Endodermal cell (in vitro differentiated cells): ENCODE data around the gene GCLC. TPM values are rescaled to one million over a fixed set of nuclear protein-coding genes. Genes with fewer than 3 reads are reported as not detected.

Experiments
- DNase-seq: peaks from one replicate; pipeline ENCODE4 v3.0.0-alpha.2; 2017
- H3K27ac ChIP-seq: 2 replicates; pipeline ENCODE4 v1.5.1; 2013; ENCODE audit warnings: mild to moderate bottlenecking, low read depth, low read length, moderate library complexity
- H3K27me3 ChIP-seq: 2 replicates; pipeline ENCODE4 v1.6.1; 2013; ENCODE audit warnings: mild to moderate bottlenecking, low read length, moderate library complexity; ENCODE audit not compliant: insufficient read depth, control insufficient read depth, poor library complexity, severe bottlenecking
- H3K36me3 ChIP-seq: 2 replicates; pipeline ENCODE4 v1.7.0; 2013; ENCODE audit warnings: mild to moderate bottlenecking, low read length, moderate library complexity; ENCODE audit not compliant: control insufficient read depth, insufficient read depth
- H3K4me1 ChIP-seq: one replicate; pipeline ENCODE4 v1.7.0; 2013; ENCODE audit warnings: low read length; ENCODE audit not compliant: control insufficient read depth, insufficient read depth
- H3K4me3 ChIP-seq: 2 replicates; pipeline ENCODE4 v1.5.1; 2013; ENCODE audit warnings: mild to moderate bottlenecking, low read length, moderate library complexity
- H3K9ac ChIP-seq: 2 replicates; pipeline ENCODE4 v1.6.1; 2013; ENCODE audit warnings: mild to moderate bottlenecking, low read length, moderate library complexity; ENCODE audit not compliant: poor library complexity, severe bottlenecking; ENCODE audit errors: extremely low read depth
- H3K9me3 ChIP-seq: 2 replicates; pipeline ENCODE4 v1.6.1; 2013; ENCODE audit warnings: mild to moderate bottlenecking, low read length, moderate library complexity; ENCODE audit not compliant: control insufficient read depth
- H3K27ac Mint-ChIP-seq: 2 replicates; pipeline ENCODE4 v1.8.0; 2020; ENCODE audit warnings: mixed read lengths
- H3K27me3 Mint-ChIP-seq: 2 replicates; pipeline ENCODE4 v1.8.0; 2021; ENCODE audit warnings: mild to moderate bottlenecking, mixed read lengths; ENCODE audit not compliant: insufficient read depth
- H3K36me3 Mint-ChIP-seq: 2 replicates; pipeline ENCODE4 v1.8.0; 2020; ENCODE audit warnings: low read depth, mixed read lengths
- H3K4me1 Mint-ChIP-seq: 2 replicates; pipeline ENCODE4 v1.8.0; 2020; ENCODE audit warnings: mixed read lengths
- H3K4me3 Mint-ChIP-seq: 2 replicates; pipeline ENCODE4 v1.8.0; 2020; ENCODE audit warnings: mild to moderate bottlenecking, moderate library complexity, mixed read lengths
- H3K9me3 Mint-ChIP-seq: 2 replicates; pipeline ENCODE4 v1.8.0; 2020; ENCODE audit warnings: mild to moderate bottlenecking, mixed read lengths
- CTCF ChIP-seq: fragments of 200-600 bp; sonication (generic); conservative IDR thresholded peaks from 2 replicates; pipeline ENCODE4 v1.5.0; 2021; ENCODE audit warnings: antibody characterized with exemption, mild to moderate bottlenecking
- WGBS, 2 experiments: methylation state at CpG; one replicate each; pipeline versions ENCODE4 v1.1.5 to v1.1.7; 2013; ENCODE audit warnings: missing lambda C conversion rate in 2 of 2, mixed read lengths in 1 of 2; ENCODE audit not compliant: insufficient coverage in 1 of 2, insufficient read length in 1 of 2; 5-methylcytosine and 5-hydroxymethylcytosine counted together
- total RNA-seq, 2 donors: library from RNA; stranded (reverse); fragmentation: NEBNext Ultra II Directional in 1 of 2; extraction: Animal tissue kit (Norgen Biotek cat#: 25700) in 1 of 2; gene quantifications; 2 replicates in 1 of 2; 3 replicates in 1 of 2; pipeline ENCODE4 v1.2.1, GENCODE V29; 2021

The GCLC gene
- total RNA-seq, 2 donors from 2014 or later: 44.7 to 57.7 TPM

DNA sequence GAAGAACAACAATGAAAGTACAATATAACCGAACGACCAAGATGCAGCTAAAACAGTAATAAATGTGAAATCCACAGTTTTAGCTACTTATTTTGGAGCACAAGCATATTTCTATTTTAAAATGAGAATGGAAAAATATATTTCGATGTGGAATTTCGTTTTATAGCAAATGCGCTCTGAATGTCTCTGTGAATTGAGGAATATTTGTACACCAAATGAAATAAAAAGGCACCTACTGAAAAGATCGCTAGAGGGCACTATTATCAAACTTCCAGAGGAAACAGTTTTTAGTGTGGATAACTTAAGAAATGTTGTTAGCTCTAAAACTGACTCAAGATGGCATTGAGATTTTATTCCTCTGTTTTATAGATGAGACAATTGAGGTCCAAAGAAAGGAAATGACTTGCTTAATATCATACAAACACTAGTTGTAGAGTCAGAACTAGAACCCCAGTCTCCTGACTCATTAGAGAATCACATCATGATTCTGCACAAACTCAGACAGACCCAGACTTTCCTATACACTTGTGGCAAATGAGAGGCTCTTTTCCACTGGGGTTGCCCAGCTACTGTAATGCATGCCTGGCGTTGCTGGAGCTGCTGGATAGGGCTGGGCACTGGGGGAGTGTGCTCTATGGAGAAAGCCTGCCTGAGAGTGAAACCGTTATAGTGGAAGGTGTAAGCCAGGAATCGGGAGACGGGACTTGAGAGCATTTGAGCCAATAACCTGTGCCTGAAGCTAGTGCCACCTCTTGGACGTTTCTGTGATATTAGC is 51.9 kb downstream of the GCLC start:
- peaks cover 43% of the 10 kb centered on the region for H3K4me1 Mint-ChIP-seq
- peak; percentile 88 for TF ChIP-seq CTCF
- H3K27ac Mint-ChIP-seq: no peak overlapping the region
- no peak overlapping the region for H3K9ac ChIP-seq
- H3K9me3 ChIP-seq: no peaks in the 10 kb centered on the region
- no peak overlapping the region for H3K27ac ChIP-seq
- H3K27me3 Mint-ChIP-seq: peaks cover 6% of the 10 kb centered on the region
- no peaks in the 10 kb centered on the region for H3K27me3 ChIP-seq
- H3K9me3 Mint-ChIP-seq: peaks cover 5% of the 10 kb centered on the region
- H3K4me3 ChIP-seq: no peak overlapping the region
- H3K36me3 Mint-ChIP-seq: peaks cover 2% of the 10 kb centered on the region
- H3K36me3 ChIP-seq: no peaks in the 10 kb centered on the region
- DNase-seq: peak; percentile 65
- 44 to 58% methylated on average over 6 to 11 of the region's 11 CpGs for WGBS, 2 experiments
- H3K4me3 Mint-ChIP-seq: no peak overlapping the region
- peaks cover 12% of the 10 kb centered on the region for H3K4me1 ChIP-seq

DNA sequence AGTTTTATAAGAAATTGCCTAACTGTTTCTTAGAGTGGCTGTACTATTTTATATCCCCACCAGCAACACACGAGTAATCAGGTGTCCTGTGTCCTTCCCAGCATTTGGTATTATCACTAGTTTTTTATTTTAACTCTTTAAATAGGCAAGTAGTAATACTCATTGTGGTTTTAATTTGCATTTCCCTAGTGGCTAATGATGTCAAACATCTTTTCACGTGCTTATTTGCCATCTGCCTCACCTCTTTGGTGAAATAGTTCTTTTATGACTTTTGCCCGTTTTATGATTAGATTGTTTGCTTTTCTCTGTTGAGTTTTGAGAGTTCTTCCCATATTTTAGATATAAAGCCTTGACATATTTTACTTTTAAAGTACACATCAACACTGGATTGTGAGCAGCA is 57.8 kb downstream of the GCLC start:
- H3K27me3 Mint-ChIP-seq: peaks cover 16% of the 10 kb centered on the region

DNA sequence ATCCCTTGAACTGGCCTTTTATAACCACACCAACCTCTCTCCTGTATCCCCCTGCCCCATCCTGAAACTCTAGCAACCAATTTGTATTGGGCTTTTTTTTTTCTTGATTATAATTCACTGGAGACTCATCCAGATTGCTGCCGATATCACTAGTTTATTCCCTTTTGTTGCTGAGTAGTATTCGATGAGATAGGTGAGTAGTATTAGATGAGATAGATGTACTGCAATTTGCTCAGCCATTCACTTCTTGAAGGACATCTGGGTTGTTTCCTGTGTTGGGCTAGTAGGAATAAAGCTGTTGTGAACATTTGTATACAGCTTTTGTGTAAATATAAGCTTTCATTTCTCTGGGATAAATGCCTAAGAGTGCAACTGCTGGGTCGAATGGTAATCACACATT is 58.2 kb downstream of the GCLC start:
- no peak for DNase-seq
- no peaks in the 10 kb centered on the region for H3K36me3 ChIP-seq
- 97% methylated on average over 3 of the region's 3 CpGs; no CpG with 5 or more reads in 1 of the 2 experiments for WGBS, 2 experiments
- no peaks in the 10 kb centered on the region for H3K9me3 ChIP-seq
- no peak overlapping the region for H3K27ac Mint-ChIP-seq
- H3K4me1 Mint-ChIP-seq: no peaks in the 10 kb centered on the region
- no peaks in the 10 kb centered on the region for H3K36me3 Mint-ChIP-seq
- no peak overlapping the region for H3K9ac ChIP-seq
- H3K27me3 Mint-ChIP-seq: peaks cover 16% of the 10 kb centered on the region
- no peak overlapping the region for H3K27ac ChIP-seq
- H3K27me3 ChIP-seq: peaks cover 17% of the 10 kb centered on the region
- no peak for TF ChIP-seq CTCF
- peaks cover 5% of the 10 kb centered on the region for H3K9me3 Mint-ChIP-seq
- H3K4me3 Mint-ChIP-seq: no peak overlapping the region
- no peaks in the 10 kb centered on the region for H3K4me1 ChIP-seq
- no peak overlapping the region for H3K4me3 ChIP-seq

More for the DNA sequence above, 57.8 kb downstream of the GCLC start:
- Histone ChIP-seq H3K36me3 (no peaks in the 10 kb centered on the region), H3K4me1 (no peaks in the 10 kb centered on the region), H3K27me3 (peaks cover 17% of the 10 kb centered on the region), H3K9ac (no peak overlapping the region), H3K27ac (no peak overlapping the region), H3K9me3 (no peaks in the 10 kb centered on the region), H3K4me3 (no peak overlapping the region)
- Mint-ChIP-seq H3K27ac (no peak overlapping the region), H3K9me3 (peaks cover 5% of the 10 kb centered on the region), H3K4me1 (no peaks in the 10 kb centered on the region), H3K4me3 (no peak overlapping the region), H3K36me3 (no peaks in the 10 kb centered on the region)
- WGBS, 2 experiments: 60 to 72% methylated on average over 1 to 3 of the region's 3 CpGs
- no peak for TF ChIP-seq CTCF
- DNase-seq: no peak
